NCI-H146 (cell line): ENCODE data around the gene LPAR3.

Experiments
- DNase-seq: peaks from one replicate; lab custom pipeline; 2025; lab: John Stamatoyannopoulos, UW

The LPAR3 gene

GRCh38 chr1:84827976-84828375 is 65.0 kb downstream of the LPAR3 start:
- no peak for DNase-seq

DNA sequence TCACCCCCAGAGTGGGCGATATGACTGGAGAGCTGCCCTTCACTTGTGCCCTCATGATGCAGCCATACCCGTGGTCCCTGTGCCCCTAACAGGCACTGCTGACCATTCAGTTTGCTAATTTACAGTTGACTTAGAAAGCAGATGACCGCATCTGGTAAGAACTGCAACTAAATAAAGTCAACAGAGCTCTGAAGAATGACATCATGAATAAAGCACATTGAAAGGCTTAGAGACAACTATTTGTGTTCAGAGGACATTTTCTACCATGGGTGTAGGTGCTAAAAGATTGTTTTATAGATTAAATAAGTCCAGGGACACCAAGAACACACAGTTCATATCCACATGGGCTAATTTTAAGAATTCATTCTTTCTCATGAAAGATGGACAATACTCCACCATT is 65.5 kb downstream of the LPAR3 start:
- no peak for DNase-seq

DNA sequence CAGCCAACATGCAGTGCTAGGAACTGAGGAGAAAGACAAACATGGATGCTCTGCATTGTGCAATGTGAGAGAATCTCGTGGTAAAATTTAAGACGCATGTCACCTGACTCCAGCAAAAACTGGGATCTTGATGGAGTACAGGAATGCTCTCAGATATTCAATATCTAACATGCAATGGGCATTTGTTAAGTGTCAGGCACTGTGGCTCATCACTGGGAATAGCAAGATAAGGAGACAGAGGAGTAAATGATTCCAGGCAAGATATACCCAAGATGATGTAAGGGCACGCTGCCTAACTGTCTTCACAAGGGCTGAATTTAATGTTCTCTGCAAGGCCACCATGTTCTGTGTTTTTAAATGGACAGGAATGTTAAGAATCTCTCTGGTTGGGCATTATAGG is 67.8 kb downstream of the LPAR3 start:
- no peak for DNase-seq

GRCh38 chr1:84823991-84824390 is 69.0 kb downstream of the LPAR3 start:
- DNase-seq = no peak

DNA sequence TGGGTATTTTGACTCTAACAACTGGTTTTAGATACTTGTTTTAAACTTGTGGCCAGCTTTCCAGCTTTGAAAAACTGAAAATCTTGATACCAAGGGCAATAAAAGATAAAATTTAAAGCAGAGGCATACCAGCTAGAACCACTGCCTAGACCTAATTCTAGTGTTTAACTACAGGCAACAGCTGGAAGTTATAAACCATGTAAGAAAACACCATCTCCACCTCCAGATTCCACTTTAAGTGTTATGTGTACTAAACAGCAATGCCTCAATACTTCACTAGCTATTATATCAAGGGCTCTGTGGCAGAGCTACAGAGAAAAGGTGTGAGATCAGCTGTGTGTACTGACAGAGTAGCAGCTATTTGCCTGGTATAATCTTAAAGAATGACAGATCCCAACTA is 69.5 kb downstream of the LPAR3 start:
- DNase-seq = no peak

DNA sequence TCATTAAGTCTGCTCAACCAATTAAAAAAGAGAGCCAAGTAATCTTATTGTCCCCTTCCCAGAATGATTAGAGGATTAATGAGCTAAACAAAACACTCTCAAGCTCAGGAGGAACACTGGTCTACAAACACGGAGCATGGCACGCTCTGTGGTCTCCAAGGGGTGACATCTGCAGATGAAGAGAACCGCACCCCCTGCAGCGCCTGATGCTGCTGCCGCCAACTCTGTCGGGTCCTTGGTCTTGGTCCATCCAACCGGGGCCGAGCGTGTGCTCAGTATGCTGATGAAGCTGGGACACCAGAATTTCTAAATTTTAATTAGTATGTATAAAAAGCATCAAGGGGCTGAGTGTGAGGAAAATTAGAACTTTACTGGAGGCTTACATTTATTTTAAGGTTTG is 82.7 kb downstream of the LPAR3 start:
- DNase-seq = no peak

DNA sequence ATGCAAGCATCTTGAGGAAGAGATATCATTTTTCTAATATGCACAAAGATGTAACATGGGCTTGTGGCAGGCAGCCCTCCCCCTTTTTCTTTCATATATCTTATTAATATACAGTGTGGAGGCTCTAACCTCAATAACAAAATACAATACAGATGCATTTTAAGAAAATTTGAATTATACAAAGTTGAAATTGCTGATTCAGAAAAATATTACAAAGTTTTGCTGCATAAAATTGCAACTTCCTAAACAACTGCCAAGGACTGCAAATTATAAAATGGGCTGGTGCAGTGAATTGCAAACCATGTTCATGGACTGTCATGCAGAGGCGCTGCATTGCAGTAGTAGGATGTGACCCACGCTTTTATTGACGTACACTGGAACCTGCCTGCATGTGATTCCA is 84.0 kb downstream of the LPAR3 start:
- no peak for DNase-seq

GRCh38 chr1:84803604-84804003 is 89.4 kb downstream of the LPAR3 start:
- DNase-seq = no peak

- no peak for DNase-seq
Measured at GRCh38 chr1:84802567-84803232, 90.3 kb downstream of the LPAR3 start.

DNA sequence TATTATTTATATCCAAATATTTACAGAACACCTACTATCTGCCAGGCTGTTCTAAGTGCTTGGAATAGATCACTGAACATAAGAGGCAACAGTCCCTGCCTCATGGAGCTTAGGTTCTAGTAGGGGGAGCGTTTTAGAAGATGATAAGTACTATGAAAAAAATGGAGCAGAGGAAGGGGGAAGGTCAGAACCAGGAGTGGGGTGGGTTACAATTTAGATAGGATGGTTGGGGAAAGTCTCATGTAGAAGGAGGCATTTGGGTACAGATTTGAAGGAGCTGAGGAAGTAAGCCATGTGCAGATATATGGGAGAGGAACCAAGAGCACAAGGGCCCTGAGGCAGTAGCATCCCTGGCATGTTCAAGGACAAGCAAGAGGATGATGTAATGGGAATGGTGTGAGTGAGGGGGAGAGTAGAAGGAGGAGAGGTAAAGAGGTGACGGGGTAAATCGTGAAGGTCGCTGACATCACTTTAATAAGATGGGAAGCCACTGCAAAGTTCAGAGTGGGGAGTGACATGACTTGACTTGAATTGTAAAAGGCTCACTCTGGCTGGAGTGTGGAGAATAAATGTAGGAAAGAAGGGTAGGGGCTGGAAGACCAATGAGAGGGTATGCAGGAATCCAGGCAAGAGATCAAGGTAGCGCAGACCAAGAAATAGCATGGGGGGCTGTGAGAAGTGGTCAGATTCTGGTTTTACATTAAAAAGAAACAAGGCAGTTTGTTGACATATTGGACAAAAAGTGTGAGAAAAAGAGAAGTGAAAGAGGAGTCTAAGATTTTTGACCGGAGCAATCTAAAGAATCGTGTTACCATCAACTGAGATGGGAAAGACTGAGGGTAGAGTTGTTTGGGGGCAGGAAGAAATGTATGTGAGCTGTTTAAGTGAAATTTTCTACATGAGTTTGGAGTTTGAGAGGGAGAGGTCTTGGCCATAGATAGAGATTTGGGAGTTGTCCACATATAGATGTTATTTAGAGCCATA is 92.6 kb downstream of the LPAR3 start:
- no peak for DNase-seq

GRCh38 chr1:84797603-84798002 is 95.4 kb downstream of the LPAR3 start:
- no peak for DNase-seq

DNA sequence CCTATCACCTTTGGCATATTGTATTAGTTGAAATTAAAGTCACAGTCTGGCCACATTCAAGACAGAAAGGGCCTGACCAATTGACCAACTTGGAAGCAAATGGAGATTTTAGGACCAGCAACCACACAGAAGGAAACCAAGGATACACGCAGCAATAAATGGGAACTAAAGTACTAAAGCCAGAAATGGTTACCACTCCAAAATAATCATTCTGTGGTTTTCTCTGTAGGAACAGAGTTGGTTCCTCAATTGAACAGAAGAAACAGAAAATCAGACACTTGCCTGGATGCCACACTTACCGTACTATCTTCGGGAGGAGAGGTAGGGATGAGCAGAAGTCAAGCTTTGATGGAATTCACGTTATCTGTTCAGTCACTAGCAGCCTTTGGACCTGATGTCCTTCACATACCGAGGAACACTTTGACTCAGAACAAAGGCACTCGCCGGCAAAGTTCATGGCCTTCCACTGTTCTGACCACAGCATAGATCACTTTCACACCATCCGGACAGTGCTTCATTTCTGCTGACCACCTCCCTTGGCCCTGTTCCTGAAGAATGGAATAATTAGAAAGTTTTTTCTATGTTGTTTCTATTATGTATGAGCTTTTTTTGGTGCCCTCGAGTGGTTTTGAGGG is 96.9 kb downstream of the LPAR3 start:
- no peak for DNase-seq

DNA sequence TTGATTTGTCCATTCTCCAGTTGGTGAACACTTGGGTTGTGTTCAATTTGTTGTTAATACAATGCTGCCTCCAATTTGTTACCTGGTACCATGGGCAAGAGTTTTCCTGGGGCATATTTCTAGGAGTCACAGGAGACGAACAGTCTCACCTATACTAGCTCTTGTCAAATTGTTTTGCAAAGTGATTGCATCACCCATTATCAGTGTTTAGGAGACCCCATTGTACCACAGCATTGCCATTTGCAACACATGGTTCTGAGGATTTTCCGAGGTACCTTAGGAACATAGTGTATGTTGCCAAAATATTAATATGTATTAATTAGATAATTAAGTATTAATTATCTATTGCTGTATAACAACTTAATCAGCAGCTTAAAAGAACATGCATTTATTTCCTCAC is 97.8 kb downstream of the LPAR3 start:
- DNase-seq = no peak

DNA sequence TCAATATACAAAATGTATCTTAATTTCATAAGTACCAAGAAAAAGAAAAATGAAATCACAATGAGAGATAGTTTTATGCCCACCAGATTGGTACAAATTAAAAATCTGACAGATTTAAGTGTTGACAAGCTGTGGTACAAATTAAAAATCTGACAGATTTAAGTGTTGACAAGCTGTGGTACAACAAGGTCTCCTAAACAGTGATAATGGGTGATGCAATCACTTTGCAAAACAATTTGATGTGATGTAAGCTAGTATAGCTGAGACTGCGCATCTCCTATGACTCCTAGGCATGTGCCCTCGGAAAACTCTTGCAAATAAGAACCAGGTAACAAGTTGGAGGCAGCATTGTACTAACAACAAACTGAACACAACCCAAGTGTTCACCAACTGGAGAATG is 100.6 kb downstream of the LPAR3 start:
- no peak for DNase-seq

DNA sequence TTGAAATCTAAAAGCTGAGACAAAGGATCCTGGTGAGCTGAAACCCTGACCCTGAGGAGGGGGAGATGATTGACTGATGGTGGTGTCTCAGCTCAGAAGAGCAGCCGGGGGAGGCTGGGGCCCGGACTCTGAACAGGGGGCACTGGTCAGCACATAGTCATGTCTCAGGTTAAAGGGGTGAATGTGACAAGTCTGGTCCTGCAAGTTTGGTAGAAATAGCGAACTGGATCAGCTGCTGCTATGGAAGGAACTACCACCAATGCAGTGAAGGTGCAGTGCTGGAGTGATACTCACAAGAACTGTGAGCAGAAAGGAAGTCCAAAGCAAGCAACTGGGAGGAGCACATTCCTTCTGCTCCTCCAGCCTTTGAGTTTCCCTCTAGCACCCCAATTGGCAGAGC is 104.0 kb downstream of the LPAR3 start:
- no peak for DNase-seq

GRCh38 chr1:84785271-84786036 is 107.6 kb downstream of the LPAR3 start:
- no peak for DNase-seq

- DNase-seq = no peak
Measured at GRCh38 chr1:84782881-84783280, 110.1 kb downstream of the LPAR3 start.

DNA sequence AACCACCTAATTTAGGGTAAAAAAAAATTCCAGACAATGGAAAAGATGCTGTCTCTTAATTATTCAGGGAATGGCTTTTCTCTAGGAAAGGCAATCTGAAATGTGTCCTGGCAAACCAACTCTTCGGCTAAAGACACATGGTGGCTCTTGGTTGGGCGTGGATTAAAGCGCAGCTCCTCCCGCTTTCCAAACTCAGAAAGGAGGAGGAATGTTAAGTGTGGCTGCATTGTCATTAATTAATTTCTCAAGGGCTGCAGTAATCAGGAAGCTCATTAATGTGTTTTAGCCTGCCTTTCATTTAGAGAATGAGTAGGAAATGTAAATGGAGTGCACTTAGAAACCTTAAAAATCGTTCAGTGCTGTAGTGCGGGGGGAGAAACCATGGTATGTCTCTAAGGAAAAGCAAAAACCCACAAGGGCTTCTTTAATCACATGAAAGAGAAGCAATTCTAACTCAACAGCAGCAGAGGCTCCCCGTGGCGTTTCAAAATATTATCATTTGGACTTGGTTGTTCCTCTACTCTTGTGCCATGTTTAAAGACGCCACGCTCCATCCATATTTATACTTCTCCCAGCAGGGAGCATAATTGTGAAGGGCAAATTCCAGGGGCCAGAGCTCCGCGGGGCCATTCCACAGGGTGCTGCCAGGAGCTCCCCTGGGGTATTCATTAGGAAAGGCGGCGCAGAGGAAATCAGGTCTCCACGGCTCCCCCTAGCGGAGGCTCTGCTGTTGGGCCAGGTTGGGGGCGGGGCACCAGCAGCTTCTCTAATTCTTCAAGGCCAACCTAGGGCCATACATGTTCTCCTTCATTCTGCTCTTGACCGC is 110.8 kb downstream of the LPAR3 start:
- DNase-seq = peak; percentile 74

GRCh38 chr1:84780000-84780716 is 112.8 kb downstream of the LPAR3 start:
- no peak for DNase-seq

GRCh38 chr1:84776639-84777038 is 116.4 kb downstream of the LPAR3 start:
- DNase-seq = no peak

DNA sequence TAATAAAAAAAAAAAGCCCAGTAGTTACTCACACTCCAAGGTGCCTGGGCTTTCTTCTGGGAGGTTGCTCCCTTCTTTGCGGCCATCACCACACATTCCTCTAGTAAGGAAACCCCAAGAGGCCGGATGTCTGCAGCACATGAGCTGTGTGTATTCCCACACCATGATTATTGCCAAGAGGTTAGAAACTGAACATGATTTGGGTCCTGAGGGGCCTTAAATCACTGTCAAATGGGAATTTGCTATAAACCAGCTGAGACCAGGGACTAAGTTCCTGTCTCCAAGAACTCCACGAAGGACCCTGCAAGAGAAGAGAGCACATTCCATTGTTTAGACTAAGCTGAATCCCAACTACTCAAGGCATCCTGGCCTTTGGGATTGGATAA is 117.5 kb downstream of the LPAR3 start:
- no peak for DNase-seq
